Measurements from ENCODE around the gene HLA-DRB5. TPM values are rescaled to one million over a fixed set of nuclear protein-coding genes. Genes with fewer than 3 reads are reported as not detected.

Gene HLA-DRB5
- 0.32 TPM in 1 of 2 replicates, not detected in the other for total RNA-seq

GRCh38 chr6:32529697-32530430, at the start of gene HLA-DRB5:
Gene HLA-DRB5 (minus strand): TSS chr6:32530287. CDS start chr6:32530224, 63 bp downstream.

Small RNA genes lying within 50 kb of the gene (small RNA-seq; reads per million reads assigned to genes)
- gene RNU1-61P, result 1.8 reads per million, percentile 68 among the genes with 10 or more reads in this experiment

Other genes starting within 250 kb of the HLA-DRB5 start
- gene TSBP1, start 158.4 kb downstream of the HLA-DRB5 start, total RNA-seq, result not detected in 2 replicates
- not detected in 2 replicates for gene BTNL2, start 123.1 kb downstream of the HLA-DRB5 start, total RNA-seq
- gene HLA-DRA, start 90.4 kb downstream of the HLA-DRB5 start, total RNA-seq, result 0.26 and 2.3 TPM in 2 replicates
- gene HLA-DRB1, start 59.6 kb upstream of the HLA-DRB5 start, total RNA-seq, result 0.86 TPM in 1 of 2 replicates, not detected in the other
- gene HLA-DQA1, start 107.1 kb upstream of the HLA-DRB5 start, total RNA-seq, result not detected in 2 replicates
- 0.32 TPM in 1 of 2 replicates, not detected in the other for gene HLA-DQB1, start 136.4 kb upstream of the HLA-DRB5 start, total RNA-seq
- not detected in 2 replicates for gene HLA-DQA2, start 211.1 kb upstream of the HLA-DRB5 start, total RNA-seq
- not detected in 2 replicates for gene HLA-DQB2, start 233.2 kb upstream of the HLA-DRB5 start, total RNA-seq